OCI-LY3 (cell line): ENCODE results near the gene TTI1.
"Not testable (repeated sequence)": the region's sequence is repeated elsewhere in the genome, so short reads cannot be mapped to it uniquely, and the experiment has no call there.

ENCODE experiments used
- H2AFZ ChIP-seq: fragments of 200-600, 300-600 bp; shearing (Covaris generic); 2 replicates; pipeline ENCODE4 v1.6.0; 2014; ENCODE audit warnings: antibody characterized with exemption, low read depth, low read length
- H3K27ac ChIP-seq: fragments of 200-600, 300-600 bp; sonication (generic); 2 replicates; pipeline ENCODE4 v1.5.1; 2014; ENCODE audit warnings: mild to moderate bottlenecking, low read length, moderate library complexity, mixed read lengths
- H3K27me3 ChIP-seq: fragments of 200-600, 300-600 bp; sonication (generic); 2 replicates; pipeline ENCODE4 v1.6.1; 2014; ENCODE audit warnings: low read depth, low read length, mixed read lengths
- H3K36me3 ChIP-seq: fragments of 200-600, 300-600 bp; sonication (generic); replicated peaks from 2 replicates; pipeline ENCODE3; 2014; ENCODE audit warnings: low read depth, low read length, mixed read lengths
- H3K4me1 ChIP-seq: fragments of 300-600, 200-600 bp; sonication (generic); 2 replicates; pipeline ENCODE4 v1.6.1; 2014; ENCODE audit warnings: low read length, mixed read lengths
- H3K4me2 ChIP-seq: fragments of 200-600, 300-600 bp; sonication (generic); 2 replicates; pipeline ENCODE4 v1.6.1; 2014; ENCODE audit warnings: low read length, mixed read lengths
- H3K4me3 ChIP-seq: fragments of 300-600, 200-600 bp; sonication (generic); 2 replicates; pipeline ENCODE4 v1.5.1; 2014; ENCODE audit warnings: antibody characterized with exemption, mild to moderate bottlenecking, low read length, moderate library complexity
- H3K79me2 ChIP-seq: fragments of 300-600, 200-600 bp; shearing (Covaris generic); 2 replicates; pipeline ENCODE4 v1.6.1; 2014; ENCODE audit warnings: mild to moderate bottlenecking, low read length, mixed read lengths
- H3K9ac ChIP-seq: fragments of 300-600, 200-600 bp; shearing (Covaris generic); 2 replicates; pipeline ENCODE4 v1.6.0; 2014; ENCODE audit warnings: mild to moderate bottlenecking, low read length, moderate library complexity
- H3K9me3 ChIP-seq: fragments of 200-600, 300-600 bp; shearing (Covaris generic); 2 replicates; pipeline ENCODE4 v1.6.1; 2014; ENCODE audit warnings: low read length, mixed read lengths; ENCODE audit not compliant: insufficient read depth
- H4K20me1 ChIP-seq: fragments of 200-600, 300-600 bp; sonication (generic); 2 replicates; pipeline ENCODE4 v1.6.1; 2016; ENCODE audit warnings: low read length, mixed read lengths; ENCODE audit not compliant: insufficient read depth
- CTCF ChIP-seq: fragments of 200-600, 300-600 bp; sonication (generic); IDR thresholded peaks from 2 replicates; pipeline ENCODE4 v1.5.1; 2014; ENCODE audit warnings: antibody characterized with exemption, low read length, low read depth
- EZH2phosphoT487 ChIP-seq: fragments of 200-600 bp; shearing (Covaris generic); IDR thresholded peaks from 2 replicates; pipeline ENCODE4 v1.6.1; 2018; ENCODE audit warnings: antibody characterized with exemption, mixed run types, low read depth

Gene TTI1

GRCh38 chr20:37968841-37969401 is 64.3 kb downstream of the TTI1 start:
- Histone ChIP-seq H3K9me3 (no peaks in the 10 kb centered on the region), H3K4me3 (no peak overlapping the region), H3K4me1 (no peaks in the 10 kb centered on the region), H4K20me1 (no peaks in the 10 kb centered on the region), H3K36me3 (no peaks in the 10 kb centered on the region), H3K27me3 (peaks cover 21% of the 10 kb centered on the region), H2AFZ (no peak overlapping the region), H3K9ac (no peak overlapping the region), H3K79me2 (no peaks in the 10 kb centered on the region), H3K27ac (no peak overlapping the region), H3K4me2 (no peak overlapping the region)
- TF ChIP-seq EZH2phosphoT487 (no peak), CTCF (no peak)

- not testable (repeated sequence) for H3K27ac ChIP-seq, H3K9me3 ChIP-seq, H3K36me3 ChIP-seq, H3K4me2 ChIP-seq, H2AFZ ChIP-seq, H3K4me1 ChIP-seq, H3K4me3 ChIP-seq, H4K20me1 ChIP-seq, H3K9ac ChIP-seq, H3K79me2 ChIP-seq
- peaks cover 29% of the 10 kb centered on the region for H3K27me3 ChIP-seq
Measured at GRCh38 chr20:37963483-37963882, 69.8 kb downstream of the TTI1 start.

- peaks cover 37% of the 10 kb centered on the region for H3K27me3 ChIP-seq
- H3K79me2 ChIP-seq: no peaks in the 10 kb centered on the region
- TF ChIP-seq CTCF (no peak), EZH2phosphoT487 (no peak)
- H4K20me1 ChIP-seq: no peaks in the 10 kb centered on the region
- H3K4me1 ChIP-seq: peaks cover 2% of the 10 kb centered on the region; the same call in 1 of the 2 replicates
- no peak overlapping the region for H3K27ac ChIP-seq
- no peaks in the 10 kb centered on the region for H3K36me3 ChIP-seq
- H3K4me3 ChIP-seq: no peak overlapping the region
- no peak overlapping the region for H3K4me2 ChIP-seq
- no peak overlapping the region for H2AFZ ChIP-seq
- H3K9me3 ChIP-seq: no peaks in the 10 kb centered on the region
- H3K9ac ChIP-seq: no peak overlapping the region
Measured at GRCh38 chr20:37961066-37961465, 72.2 kb downstream of the TTI1 start.

GRCh38 chr20:37958856-37959520 is 74.3 kb downstream of the TTI1 start:
- Histone ChIP-seq H3K36me3 (no peaks in the 10 kb centered on the region), H4K20me1 (no peaks in the 10 kb centered on the region), H3K9ac (no peak overlapping the region), H3K4me2 (no peak overlapping the region), H3K4me1 (peaks cover 4% of the 10 kb centered on the region; the same call in 1 of the 2 replicates), H3K27me3 (peaks cover 29% of the 10 kb centered on the region), H3K79me2 (no peaks in the 10 kb centered on the region), H2AFZ (no peak overlapping the region), H3K9me3 (no peaks in the 10 kb centered on the region), H3K27ac (no peak overlapping the region), H3K4me3 (no peak overlapping the region)
- TF ChIP-seq EZH2phosphoT487: no peak
- TF ChIP-seq CTCF: no peak
